ACC112 (cell line): ENCODE measurements around the gene CRB3.
"Not testable (repeated sequence)": the region's sequence is repeated elsewhere in the genome, so short reads cannot be mapped to it uniquely, and the experiment has no call there.

Experiments
- H2AFZ ChIP-seq: fragments of 200-600 bp; sonication (generic); one replicate; pipeline ENCODE4 v1.6.0; 2017; ENCODE audit warnings: antibody characterized with exemption, low read length; ENCODE audit not compliant: unreplicated experiment
- H3K27ac ChIP-seq: fragments of 200-600 bp; sonication (generic); 2 replicates; pipeline ENCODE4 v1.5.1; 2014; ENCODE audit warnings: low read depth, mild to moderate bottlenecking, antibody characterized with exemption, low read length, moderate library complexity
- H3K27me3 ChIP-seq: fragments of 200-600 bp; sonication (generic); 2 replicates; pipeline ENCODE4 v1.6.1; 2014; ENCODE audit warnings: mild to moderate bottlenecking, antibody characterized with exemption, low read length, moderate library complexity, mixed read lengths; ENCODE audit not compliant: insufficient read depth
- H3K36me3 ChIP-seq: fragments of 200-600 bp; sonication (generic); 2 replicates; pipeline ENCODE4 v1.6.1; 2016; ENCODE audit warnings: mild to moderate bottlenecking, antibody characterized with exemption, low read length, moderate library complexity, mixed read lengths; ENCODE audit not compliant: insufficient read depth
- H3K4me1 ChIP-seq: fragments of 200-600 bp; sonication (generic); one replicate; pipeline ENCODE4 v1.6.1; 2016; ENCODE audit warnings: low read length, mixed read lengths; ENCODE audit not compliant: insufficient read depth, unreplicated experiment, control insufficient read depth
- H3K4me3 ChIP-seq: fragments of 200-600 bp; sonication (generic); 2 replicates; pipeline ENCODE4 v1.5.1; 2014; ENCODE audit warnings: mild to moderate bottlenecking, low read depth, low read length
- H3K79me2 ChIP-seq: fragments of 200-600 bp; sonication (generic); one replicate; pipeline ENCODE4 v1.6.0; 2016; ENCODE audit warnings: low read length; ENCODE audit not compliant: control insufficient read depth, unreplicated experiment, insufficient read depth

Gene CRB3

GRCh38 chr19:6424195-6424938, 39.7 kb upstream of the CRB3 start, which contains the start of gene KHSRP:
Gene KHSRP, minus strand, starts transcription at chr19:6424811. Its CDS starts 110 bp downstream, at chr19:6424701.
- Histone ChIP-seq H3K4me1 (peaks cover 14% of the 10 kb centered on the region), H3K4me3 (peak within 1 kb of the TSS; percentile 98), H3K36me3 (no peaks in the 10 kb centered on the region), H3K27me3 (no peaks in the 10 kb centered on the region), H3K27ac (peak within 1 kb of the TSS; percentile 77), H3K79me2 (peaks cover 46% of the 10 kb centered on the region), H2AFZ (peak within 1 kb of the TSS; percentile 29)

GRCh38 chr19:6424939-6425731, 38.9 kb upstream of the CRB3 start:
- peak overlapping the region; percentile 29 for H2AFZ ChIP-seq
- peak overlapping the region; percentile 77 for H3K27ac ChIP-seq
- no peaks in the 10 kb centered on the region for H3K36me3 ChIP-seq
- H3K4me1 ChIP-seq, result peaks cover 14% of the 10 kb centered on the region
- H3K79me2 ChIP-seq, result peaks cover 41% of the 10 kb centered on the region
- H3K27me3 ChIP-seq, result no peaks in the 10 kb centered on the region
- peak overlapping the region; percentile 68 for H3K4me3 ChIP-seq

- peak overlapping the region; percentile 68 for H3K4me3 ChIP-seq
Measured at GRCh38 chr19:6425732-6426620, 38.1 kb upstream of the CRB3 start.

GRCh38 chr19:6427131-6427530, 36.9 kb upstream of the CRB3 start:
- H3K27me3 ChIP-seq, result no peaks in the 10 kb centered on the region
- H3K79me2 ChIP-seq, result peaks cover 21% of the 10 kb centered on the region
- no peak overlapping the region for H2AFZ ChIP-seq
- H3K36me3 ChIP-seq, result no peaks in the 10 kb centered on the region
- peaks cover 14% of the 10 kb centered on the region for H3K4me1 ChIP-seq
- no peak overlapping the region for H3K27ac ChIP-seq
- no peak overlapping the region for H3K4me3 ChIP-seq

More at GRCh38 chr19:6425732-6426620, 38.1 kb upstream of the CRB3 start:
- Histone ChIP-seq H3K27me3 (no peaks in the 10 kb centered on the region), H2AFZ (peak overlapping the region; percentile 33), H3K79me2 (peaks cover 33% of the 10 kb centered on the region), H3K27ac (peak overlapping the region; percentile 77), H3K4me1 (peaks cover 14% of the 10 kb centered on the region), H3K36me3 (no peaks in the 10 kb centered on the region)

GRCh38 chr19:6428692-6429418, 35.2 kb upstream of the CRB3 start:
- H2AFZ ChIP-seq, result not testable (repeated sequence)

GRCh38 chr19:6429419-6430221, 34.5 kb upstream of the CRB3 start:
- Histone ChIP-seq H3K36me3 (no peaks in the 10 kb centered on the region), H3K4me1 (peaks cover 5% of the 10 kb centered on the region), H2AFZ (no peak overlapping the region), H3K27me3 (no peaks in the 10 kb centered on the region), H3K79me2 (no peaks in the 10 kb centered on the region), H3K4me3 (no peak overlapping the region), H3K27ac (no peak overlapping the region)

More at GRCh38 chr19:6428692-6429418, 35.2 kb upstream of the CRB3 start:
- H3K4me3 ChIP-seq, H3K27ac ChIP-seq, H3K36me3 ChIP-seq, H3K4me1 ChIP-seq, H3K79me2 ChIP-seq, H3K27me3 ChIP-seq: not testable (repeated sequence)

GRCh38 chr19:6431891-6432290, 32.2 kb upstream of the CRB3 start:
- no peaks in the 10 kb centered on the region for H3K4me1 ChIP-seq
- H3K36me3 ChIP-seq, result no peaks in the 10 kb centered on the region
- H3K79me2 ChIP-seq, result no peaks in the 10 kb centered on the region
- H3K27me3 ChIP-seq, result no peaks in the 10 kb centered on the region
- no peak overlapping the region for H3K4me3 ChIP-seq
- H3K27ac ChIP-seq, result no peak overlapping the region
- no peak overlapping the region for H2AFZ ChIP-seq

- no peaks in the 10 kb centered on the region for H3K79me2 ChIP-seq
- H2AFZ ChIP-seq, result no peak overlapping the region
- no peaks in the 10 kb centered on the region for H3K4me1 ChIP-seq
- no peaks in the 10 kb centered on the region for H3K36me3 ChIP-seq
- H3K27me3 ChIP-seq, result no peaks in the 10 kb centered on the region
- no peak overlapping the region for H3K27ac ChIP-seq
- no peak overlapping the region for H3K4me3 ChIP-seq
Measured at GRCh38 chr19:6433165-6433564, 30.9 kb upstream of the CRB3 start.

- Histone ChIP-seq H3K4me3 (no peak within 1 kb of the TSS), H3K36me3 (no peaks in the 10 kb centered on the region), H3K27me3 (no peaks in the 10 kb centered on the region), H3K27ac (no peak within 1 kb of the TSS), H3K79me2 (no peaks in the 10 kb centered on the region), H2AFZ (no peak within 1 kb of the TSS), H3K4me1 (no peaks in the 10 kb centered on the region)
Measured at GRCh38 chr19:6433663-6434062, 30.4 kb upstream of the CRB3 start, which contains the start of gene SLC25A41. Gene SLC25A41, minus strand, starts transcription at chr19:6433763. Its CDS starts 70 bp downstream, at chr19:6433693.
